ENCODE data around the gene BRD3OS.

GRCh38 chr9:133979273-133979920 is 45.9 kb upstream of the BRD3OS start:
- TF ChIP-seq CTCF (IDR thresholded peaks at IDR 0.05) = no peak
- TF ChIP-seq POLR2AphosphoS5 (IDR thresholded peaks at IDR 0.05) = no peak
- no peak for TF ChIP-seq POLR2A (IDR thresholded peaks at IDR 0.05)

All from gastroesophageal sphincter (tissue), 3 donors.